ENCODE measurements around the gene IRS1.

Gene IRS1

DNA sequence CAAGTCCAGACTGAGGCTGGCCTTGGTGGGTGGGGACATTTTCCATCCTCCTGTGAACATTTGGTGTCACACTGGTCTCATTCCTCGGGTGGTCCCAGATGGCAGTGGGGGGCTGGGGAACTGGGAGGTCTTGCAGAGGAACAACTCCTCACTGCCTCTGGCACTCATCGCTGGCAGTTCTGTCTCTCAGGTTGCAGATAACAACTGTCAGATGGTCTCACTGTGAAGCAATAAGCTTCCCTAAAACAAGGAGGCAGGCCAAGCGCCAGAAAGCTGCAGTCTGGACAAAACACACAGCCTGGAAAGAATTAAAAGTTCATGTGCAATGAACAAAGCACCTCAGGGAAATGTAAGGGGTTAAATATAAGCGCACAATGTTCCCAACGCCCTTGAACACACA is 78.1 kb downstream of the IRS1 start:
- DNase-seq (ENCODE audit: low spot score): no peak

GRCh38 chr2:226720948-226721347 is 78.7 kb downstream of the IRS1 start:
- DNase-seq (ENCODE audit: low spot score): no peak

- no peak for DNase-seq (ENCODE audit: low spot score)
Observed at GRCh38 chr2:226717719-226718118, 81.9 kb downstream of the IRS1 start.

GRCh38 chr2:226716126-226716525 is 83.5 kb downstream of the IRS1 start:
- no peak for DNase-seq (ENCODE audit: low spot score)

DNA sequence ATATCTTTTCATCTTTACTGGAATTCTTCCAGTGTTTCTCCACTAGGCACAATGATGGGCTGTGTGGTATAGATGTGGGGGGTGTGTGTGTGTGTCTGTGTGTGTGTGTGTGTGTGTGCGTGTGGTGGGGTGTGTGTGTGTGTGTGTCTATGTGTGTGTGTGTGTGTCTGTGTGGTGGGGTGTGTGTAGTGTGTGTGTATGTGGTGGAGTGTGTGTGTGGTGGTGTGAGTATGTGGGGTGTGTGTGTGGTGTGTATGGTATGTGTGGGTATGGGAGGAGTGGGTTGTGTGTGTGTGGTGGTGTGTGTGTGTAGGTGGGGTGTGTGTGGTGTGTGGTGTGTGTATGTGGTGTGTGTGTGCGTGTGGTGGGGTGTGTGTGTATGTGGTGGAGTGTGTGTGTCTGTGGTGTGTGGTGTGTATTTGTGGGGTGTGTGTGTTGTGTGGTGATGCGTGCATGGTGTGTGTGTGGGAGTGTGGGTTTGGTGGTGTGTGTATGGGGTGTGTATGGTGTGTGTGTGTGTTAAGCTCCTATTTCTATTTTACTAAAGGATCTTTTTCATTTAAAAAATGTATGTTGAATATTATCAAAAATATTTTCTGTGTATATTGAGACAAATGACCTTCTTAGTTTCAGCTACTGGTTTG is 84.2 kb downstream of the IRS1 start:
- no peak for DNase-seq (ENCODE audit: low spot score)

GRCh38 chr2:226712941-226713340 is 86.7 kb downstream of the IRS1 start:
- DNase-seq (ENCODE audit: low spot score): no peak

DNA sequence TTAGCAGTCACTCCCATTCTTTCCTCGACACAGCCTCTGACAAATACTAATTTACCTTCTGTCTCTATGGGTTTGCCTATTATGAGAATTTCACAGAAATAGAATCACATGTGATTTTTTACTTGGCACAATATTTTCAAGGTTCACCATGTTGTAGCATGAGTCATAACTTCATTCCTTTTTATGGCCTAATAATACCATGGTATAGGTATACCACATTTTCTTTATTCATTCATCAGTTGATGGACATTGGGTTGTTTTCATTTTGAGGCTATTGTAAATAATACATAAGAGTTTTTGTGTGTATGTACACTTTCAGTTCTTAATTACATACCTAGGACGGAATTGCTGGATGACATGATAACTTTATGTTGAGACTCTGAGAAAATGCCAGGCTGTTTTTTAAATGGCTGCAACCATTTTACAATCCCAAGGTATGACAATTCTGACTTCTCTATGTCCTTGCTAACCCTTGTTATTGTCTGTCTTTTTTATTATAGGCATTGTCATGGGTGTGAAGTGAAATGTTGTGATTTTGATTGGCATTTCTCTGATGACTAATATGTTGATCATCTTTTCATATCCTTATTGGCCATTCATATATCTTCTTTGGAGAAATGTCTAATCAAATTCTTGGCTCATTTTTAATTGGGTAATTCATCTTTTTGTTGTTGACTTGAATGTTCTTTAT is 87.9 kb downstream of the IRS1 start:
- no peak for DNase-seq (ENCODE audit: low spot score)

GRCh38 chr2:226707499-226707898 is 92.1 kb downstream of the IRS1 start:
- no peak for DNase-seq (ENCODE audit: low spot score)

DNA sequence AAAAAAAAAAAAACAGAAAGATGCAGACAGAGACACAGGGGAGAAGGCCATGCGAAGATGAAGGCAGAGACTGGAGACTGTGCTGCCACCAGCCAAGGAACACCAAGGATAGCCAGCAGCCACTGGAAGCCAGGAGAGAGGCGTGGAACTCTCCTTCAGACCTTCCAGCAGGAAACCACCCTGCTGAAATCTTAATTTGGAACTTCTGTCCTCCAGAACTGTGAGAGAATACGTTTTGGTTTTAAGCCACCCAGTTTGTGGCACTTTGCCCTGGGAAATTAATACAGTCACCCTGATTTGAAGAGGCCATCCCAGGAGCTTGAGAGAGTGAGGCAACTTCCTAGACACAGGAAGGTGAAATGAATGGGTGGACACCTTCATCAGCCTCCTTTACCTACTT is 93.7 kb downstream of the IRS1 start:
- no peak for DNase-seq (ENCODE audit: low spot score)

DNA sequence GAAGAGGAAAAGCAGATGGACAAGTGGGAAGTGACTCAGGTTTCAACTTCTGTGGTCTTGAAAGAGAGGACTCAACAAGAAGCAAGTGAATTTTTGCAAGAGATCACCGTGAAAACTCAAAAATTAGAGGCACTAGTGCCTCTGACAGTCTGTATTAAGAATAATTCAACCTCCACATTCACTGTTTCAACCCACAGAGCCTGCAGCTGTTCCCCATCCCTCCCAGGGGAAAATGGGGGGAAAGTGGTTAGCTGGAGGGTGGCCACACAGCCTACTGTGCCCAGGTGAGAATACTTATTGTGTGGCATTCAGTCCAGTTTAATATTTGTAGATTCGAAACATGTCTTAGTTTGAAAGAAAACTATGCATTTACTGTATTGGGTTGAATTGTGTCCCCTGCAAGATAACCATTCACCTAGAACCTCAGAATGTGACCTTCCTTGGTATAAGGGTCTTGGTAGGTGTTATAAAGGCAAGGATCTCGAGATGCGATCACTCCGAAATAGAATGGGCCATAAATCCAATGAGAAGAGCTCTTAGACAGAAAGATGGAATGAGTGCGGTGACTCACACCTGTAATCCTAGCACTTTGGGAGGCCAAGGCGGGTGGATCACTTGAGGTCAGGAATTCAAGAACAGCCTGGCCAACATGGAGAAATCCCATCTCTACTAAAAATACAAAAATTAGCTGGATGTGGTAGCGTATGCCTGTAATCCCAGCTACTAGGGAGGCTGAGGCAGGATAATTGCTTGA is 94.3 kb downstream of the IRS1 start:
- DNase-seq (ENCODE audit: low spot score): no peak

- DNase-seq (ENCODE audit: low spot score): no peak
Observed at GRCh38 chr2:226703514-226703913, 96.1 kb downstream of the IRS1 start.

DNA sequence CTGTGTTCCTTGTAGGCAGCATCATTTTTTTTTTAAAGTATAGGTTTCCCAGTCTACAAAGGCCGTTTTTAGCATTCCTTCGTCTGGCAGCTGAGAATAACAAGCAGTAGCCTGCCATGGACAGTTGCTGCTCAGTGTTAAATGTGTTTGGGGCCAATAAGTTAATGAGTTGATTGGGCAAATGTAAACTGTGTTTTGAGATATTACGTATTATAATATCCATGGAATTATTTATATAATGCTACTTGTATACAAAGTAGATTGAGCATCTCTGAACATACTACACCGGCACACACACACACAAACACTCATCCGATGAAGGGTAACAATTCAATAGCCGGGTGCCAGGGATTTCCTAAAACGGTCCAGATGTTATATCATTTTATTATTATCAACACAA is 97.2 kb downstream of the IRS1 start:
- DNase-seq (ENCODE audit: low spot score): no peak

DNA sequence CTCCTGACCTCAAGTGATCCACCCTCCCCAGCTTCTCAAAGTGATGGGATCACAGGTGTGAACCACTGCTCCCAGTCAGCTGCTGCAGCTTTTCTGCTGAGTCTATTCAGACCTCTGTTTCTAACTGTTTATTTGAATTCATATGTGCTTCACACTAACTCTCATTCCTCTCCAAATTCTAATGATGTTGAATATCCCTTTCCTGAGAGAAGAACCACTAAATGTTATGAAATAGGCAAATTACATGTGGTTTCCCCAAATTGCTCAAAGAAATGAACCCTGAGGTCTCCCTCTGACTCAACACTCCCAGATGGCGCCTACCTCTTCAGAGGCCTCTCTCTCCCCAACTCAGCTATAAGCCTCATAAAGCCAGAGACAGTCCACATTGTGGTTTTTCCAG is 98.6 kb downstream of the IRS1 start:
- DNase-seq (ENCODE audit: low spot score): no peak

GRCh38 chr2:226699321-226699720 is 100.3 kb downstream of the IRS1 start:
- DNase-seq (ENCODE audit: low spot score): no peak

GRCh38 chr2:226698671-226699070 is 100.9 kb downstream of the IRS1 start:
- DNase-seq (ENCODE audit: low spot score): no peak

DNA sequence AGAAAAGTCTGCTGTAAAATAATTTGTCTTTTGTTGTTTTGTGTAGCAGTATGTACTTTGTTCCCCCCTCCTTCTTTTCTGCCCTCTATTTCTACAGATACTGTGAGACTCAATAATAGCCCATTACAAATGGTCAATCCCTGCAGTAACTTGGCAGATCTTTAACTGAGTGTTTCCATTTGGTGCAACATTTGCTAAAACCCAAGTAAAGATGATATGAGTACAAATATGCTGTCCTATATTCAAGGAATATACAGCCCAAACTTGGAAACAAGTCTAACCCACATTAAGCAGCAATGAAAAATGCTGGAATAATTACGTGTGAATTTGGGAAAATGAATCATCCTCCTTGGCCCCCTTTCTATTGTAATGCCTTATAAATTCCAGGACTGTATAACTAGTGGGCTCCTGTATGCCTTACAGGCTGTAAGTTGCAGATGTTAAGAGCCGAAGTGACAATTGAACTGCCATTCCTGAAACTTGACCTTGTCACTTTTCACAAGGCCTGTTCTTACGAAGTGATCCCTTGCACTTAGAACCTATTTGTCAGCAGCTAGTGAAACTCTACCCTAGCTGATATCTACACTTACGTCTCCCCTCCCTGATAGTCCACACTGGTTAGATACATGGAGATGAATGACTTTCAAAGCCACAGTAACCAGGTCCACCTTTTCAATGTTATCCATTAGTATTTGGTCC is 104.9 kb downstream of the IRS1 start:
- DNase-seq (ENCODE audit: low spot score): no peak

GRCh38 chr2:226694149-226694548 is 105.5 kb downstream of the IRS1 start:
- DNase-seq (ENCODE audit: low spot score): no peak

DNA sequence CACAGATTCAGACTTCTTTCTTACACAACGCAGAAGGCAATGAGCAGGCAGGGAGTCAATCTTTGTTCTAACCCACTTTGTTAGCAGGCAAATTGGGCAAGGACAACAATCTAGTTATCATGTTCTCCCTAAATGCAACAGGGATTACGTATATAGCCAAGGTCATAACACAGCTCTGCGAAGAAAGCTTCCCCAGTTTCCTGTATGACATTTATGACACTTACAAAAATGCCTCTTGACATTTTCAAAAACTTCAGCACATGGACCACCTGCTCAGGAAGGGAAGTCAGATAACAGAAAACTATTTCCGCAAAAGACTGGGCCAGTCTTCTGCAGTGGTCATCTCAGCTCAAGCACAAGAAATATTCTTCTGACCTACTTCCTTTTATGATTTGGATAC is 106.1 kb downstream of the IRS1 start:
- DNase-seq (ENCODE audit: low spot score): no peak

GRCh38 chr2:226692521-226693126 is 107.0 kb downstream of the IRS1 start:
- DNase-seq (ENCODE audit: low spot score): no peak

DNA sequence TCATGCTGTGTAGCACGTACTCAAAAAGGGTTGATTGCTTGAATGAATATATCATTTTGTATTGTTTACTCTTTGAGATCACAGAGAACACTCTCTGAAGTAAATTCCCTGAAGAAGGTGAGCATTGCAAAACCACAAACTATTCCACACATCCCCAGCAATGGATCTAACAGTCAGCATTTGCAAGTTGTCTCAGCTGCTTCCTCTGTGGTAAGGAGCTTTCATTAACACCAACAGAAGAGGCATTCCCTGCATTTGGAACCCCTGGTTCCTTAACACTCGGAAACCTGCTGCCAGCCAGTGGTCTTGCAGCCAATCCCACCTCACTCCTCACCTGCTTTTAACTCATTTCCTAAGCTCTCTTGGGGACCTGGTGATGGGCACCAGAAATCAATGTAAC is 108.4 kb downstream of the IRS1 start:
- no peak for DNase-seq (ENCODE audit: low spot score)

DNA sequence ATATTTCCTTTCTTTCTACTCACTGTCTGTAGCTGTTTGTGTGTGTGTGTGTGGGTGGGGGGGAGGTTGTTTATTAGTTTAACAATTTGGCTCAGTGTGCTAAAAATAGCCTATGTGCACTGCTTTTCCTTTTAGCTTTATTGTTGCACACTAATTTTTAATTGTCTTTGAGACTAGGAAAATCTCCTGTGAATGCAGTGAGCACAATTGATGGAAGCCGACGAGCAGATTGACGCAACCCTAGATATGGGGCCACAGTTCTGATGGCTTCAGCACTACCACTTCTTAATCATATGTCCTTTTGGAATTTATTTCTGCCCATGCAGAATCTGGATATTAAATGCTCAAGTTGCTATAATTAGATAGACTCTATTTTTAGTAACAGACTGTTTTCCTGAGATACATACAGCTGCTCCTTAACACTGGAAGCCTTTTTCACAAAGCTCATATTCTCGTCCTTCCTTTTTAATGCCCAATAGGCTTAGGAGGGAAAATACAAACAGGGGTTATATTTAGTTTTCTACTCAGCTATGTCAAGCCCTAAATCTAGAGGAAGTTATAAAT is 109.1 kb downstream of the IRS1 start:
- no peak for DNase-seq (ENCODE audit: low spot score)

GRCh38 chr2:226687641-226688253 is 111.9 kb downstream of the IRS1 start:
- no peak for DNase-seq (ENCODE audit: low spot score)
